IMR-90 (cell line): ENCODE data around the gene CAPS2. TPM values are rescaled to one million over a fixed set of nuclear protein-coding genes. Genes with fewer than 3 reads are reported as not detected.

ENCODE experiments used
- ATAC-seq: fragments of 200-7000 bp; cut with Tn5 transposase; 2 replicates; pipeline ENCODE4 v1.9.1; 2020; ENCODE audit warnings: low read depth, mild to moderate bottlenecking, moderate library complexity
- BruUV-seq: library from RNA; stranded (reverse); fragments of 400-500 nt; replicated peaks from 2 replicates; lab custom pipeline; 2021; lab: Mats Ljungman, UMichigan
- CTCF ChIA-PET: fragments of 300-600 bp; formaldehyde crosslinking; extraction: SDS; loops from one replicate; lab custom pipeline; 2021; ENCODE audit warnings: antibody characterized with exemption; lab: Yijun Ruan, JAX
- POLR2A ChIA-PET: fragments of 300-600 bp; sonication (Branson Sonifier 250); formaldehyde crosslinking; loops from one replicate; lab custom pipeline; 2022; ENCODE audit warnings: antibody characterized with exemption; ENCODE audit not compliant: unreplicated experiment; lab: Charles Lee
- DNase-seq: peaks from one replicate; pipeline ENCODE4 v3.0.0; 2013
- H2AFZ ChIP-seq: replicated peaks from 2 replicates; pipeline ENCODE3; 2013; ENCODE audit warnings: low read length, mild to moderate bottlenecking; ENCODE audit not compliant: poor library complexity
- H2AK5ac ChIP-seq: 2 replicates; pipeline ENCODE4 v1.6.1; 2013; ENCODE audit warnings: low read depth, low read length, inconsistent platforms
- H2AK9ac ChIP-seq: replicated peaks from 2 replicates; pipeline ENCODE3; 2013; ENCODE audit warnings: mild to moderate bottlenecking, low read depth, low read length, moderate library complexity; ENCODE audit not compliant: poor library complexity
- H2BK120ac ChIP-seq: 2 replicates; pipeline ENCODE4 v1.6.1; 2013; ENCODE audit warnings: low read depth, low read length, inconsistent platforms
- H2BK15ac ChIP-seq: 3 replicates; pipeline ENCODE4 v1.6.1; 2013; ENCODE audit warnings: low read depth, low read length, inconsistent platforms
- H2BK20ac ChIP-seq: 2 replicates; pipeline ENCODE4 v1.6.1; 2013; ENCODE audit warnings: low read depth, mild to moderate bottlenecking, inconsistent platforms, low read length, moderate library complexity
- H2BK5ac ChIP-seq: 2 replicates; pipeline ENCODE4 v1.6.1; 2013; ENCODE audit warnings: mild to moderate bottlenecking, low read depth, low read length, inconsistent platforms; ENCODE audit not compliant: poor library complexity, severe bottlenecking
- H3K14ac ChIP-seq: replicated peaks from 2 replicates; pipeline ENCODE4 v1.6.1; 2013; ENCODE audit warnings: low read depth, low read length, inconsistent platforms
- H3K18ac ChIP-seq: 2 replicates; pipeline ENCODE4 v1.6.1; 2013; ENCODE audit warnings: low read depth, low read length, control low read depth
- H3K23ac ChIP-seq: 2 replicates; pipeline ENCODE4 v1.6.1; 2013; ENCODE audit warnings: low read depth, low read length, inconsistent platforms
- H3K27ac ChIP-seq: 2 replicates; pipeline ENCODE4 v1.5.1; 2013; ENCODE audit warnings: mild to moderate bottlenecking, control low read depth, low read length; ENCODE audit not compliant: insufficient read depth
- H3K27me3 ChIP-seq: 2 replicates; pipeline ENCODE4 v1.6.1; 2013; ENCODE audit warnings: low read length; ENCODE audit not compliant: control insufficient read depth, insufficient read depth
- H3K36me3 ChIP-seq: 2 replicates; pipeline ENCODE4 v1.6.1; 2013; ENCODE audit warnings: low read length, mixed read lengths; ENCODE audit not compliant: control insufficient read depth, insufficient read depth
- H3K4ac ChIP-seq: 2 replicates; pipeline ENCODE4 v1.6.1; 2013; ENCODE audit warnings: low read depth, low read length, inconsistent platforms
- H3K4me1 ChIP-seq: 2 replicates; pipeline ENCODE4 v1.6.1; 2013; ENCODE audit warnings: low read length, mixed read lengths; ENCODE audit not compliant: control insufficient read depth, insufficient read depth
- H3K4me2 ChIP-seq: 2 replicates; pipeline ENCODE4 v1.6.1; 2013; ENCODE audit warnings: low read depth, mild to moderate bottlenecking, control low read depth, low read length, moderate library complexity
- H3K4me3 ChIP-seq: 2 replicates; pipeline ENCODE4 v1.5.1; 2013; ENCODE audit warnings: low read depth, mild to moderate bottlenecking, control low read depth, low read length, moderate library complexity; ENCODE audit not compliant: insufficient read depth
- H3K56ac ChIP-seq: 2 replicates; pipeline ENCODE4 v1.6.1; 2013; ENCODE audit warnings: low read length, inconsistent platforms; ENCODE audit not compliant: insufficient read depth; ENCODE audit errors: extremely low read depth
- H3K79me1 ChIP-seq, 2 experiments: 2 replicates each; pipeline ENCODE4 v1.6.1; 2013; ENCODE audit warnings: low read length in 2 of 2, inconsistent platforms in 1 of 2, low read depth in 1 of 2
- H3K9ac ChIP-seq: 2 replicates; pipeline ENCODE4 v1.6.1; 2013; ENCODE audit warnings: low read depth, low read length, control low read depth
- H3K9me1 ChIP-seq: 2 replicates; pipeline ENCODE4 v1.6.1; 2013; ENCODE audit warnings: low read length, inconsistent platforms; ENCODE audit not compliant: insufficient read depth
- H3K9me3 ChIP-seq: 2 replicates; pipeline ENCODE4 v1.6.1; 2013; ENCODE audit warnings: low read length; ENCODE audit not compliant: control insufficient read depth, insufficient read depth
- H4K20me1 ChIP-seq: 2 replicates; pipeline ENCODE4 v1.6.1; 2013; ENCODE audit warnings: low read length, inconsistent platforms; ENCODE audit not compliant: insufficient read depth
- H4K5ac ChIP-seq: 2 replicates; pipeline ENCODE4 v1.6.1; 2013; ENCODE audit warnings: mild to moderate bottlenecking, low read depth, low read length, control low read depth
- H4K8ac ChIP-seq, 2 experiments: 2 replicates each; pipeline ENCODE4 v1.6.1; 2013; ENCODE audit warnings: low read depth in 2 of 2, low read length in 2 of 2, control low read depth in 1 of 2, inconsistent platforms in 1 of 2
- H4K91ac ChIP-seq: 2 replicates; pipeline ENCODE4 v1.6.1; 2013; ENCODE audit warnings: low read depth, low read length, inconsistent platforms; ENCODE audit not compliant: insufficient read depth
- CHD1 ChIP-seq: IDR thresholded peaks from 2 replicates; pipeline ENCODE4 v1.6.1; 2012; ENCODE audit warnings: low read depth, low read length, improper control_type of control experiment
- ELK1 ChIP-seq: fragments of 150-350 bp; IDR thresholded peaks from 2 replicates; pipeline ENCODE4 v1.6.1; 2016; ENCODE audit warnings: low read depth, mild to moderate bottlenecking, low read length, moderate library complexity, borderline replicate concordance
- MAFK ChIP-seq: IDR thresholded peaks from 2 replicates; pipeline ENCODE4 v1.6.1; 2012; ENCODE audit warnings: low read depth, low read length, improper control_type of control experiment
- USF2 ChIP-seq: fragments of 150-350 bp; IDR thresholded peaks from 2 replicates; pipeline ENCODE4 v1.6.1; 2017; ENCODE audit warnings: mild to moderate bottlenecking, antibody characterized with exemption, low read length, low read depth
- WGBS, 2 experiments: methylation state at CpG; one replicate each; pipeline versions ENCODE4 v1.1.5 to v1.1.7; 2013; ENCODE audit warnings: missing lambda C conversion rate in 2 of 2; ENCODE audit not compliant: insufficient read length in 1 of 2; ENCODE audit errors: extremely low coverage in 2 of 2; 5-methylcytosine and 5-hydroxymethylcytosine counted together
- dilution Hi-C: fragments of 300-500 bp; cut with HindIII; formaldehyde crosslinking; loops from one replicate; pipeline ENCODE4 v1.14.3; 2018; ENCODE audit warnings: low sequenced_read_pairs; ENCODE audit not compliant: unreplicated experiment
- in situ Hi-C: fragments of 300-500 bp; cut with MboI; formaldehyde crosslinking; loops from 3 replicates; pipeline ENCODE4 v1.14.3; 2019; ENCODE audit warnings: low sequenced_read_pairs, inconsistent platforms, mixed read lengths
- intact Hi-C: fragments of 100-400 bp; cut with micrococcal nuclease; formaldehyde crosslinking; loops from 2 replicates; pipeline ENCODE4 v1.10.0; 2022
- polyA plus RNA-seq, 3 experiments: library from polyadenylated mRNA; depleted of rRNA; stranded (reverse); fragments of >200 nt; gene quantifications; 2 replicates each; pipeline ENCODE4 v1.2.3, GENCODE V29; 2012; ENCODE audit warnings: low replicate concordance in 1 of 3
- total RNA-seq: library from RNA; depleted of rRNA; stranded (reverse); fragments of >200 nt; gene quantifications from 2 replicates; pipeline ENCODE4 v1.2.3, GENCODE V29; 2012

CAPS2 gene
- total and polyA plus RNA-seq, 2 of the 4 experiments (the other 2 are of a cell fraction): 1.2 to 2.7 TPM

- Histone ChIP-seq H2AK5ac (no peak overlapping the region), H3K9ac (no peak overlapping the region), H2AFZ (no peak overlapping the region), H2BK120ac (no peak overlapping the region), H3K9me3 (no peaks in the 10 kb centered on the region), H3K4me2 (no peak overlapping the region), H3K56ac (no peak overlapping the region), H4K8ac (no peak overlapping the region), H3K36me3 (no peaks in the 10 kb centered on the region), H4K91ac (no peak overlapping the region), H3K14ac (no peak overlapping the region), H2AK9ac (no peak overlapping the region), H3K4me1 (no peaks in the 10 kb centered on the region), H4K20me1 (no peaks in the 10 kb centered on the region), H3K27ac (no peak overlapping the region), H3K4ac (no peak overlapping the region), H3K79me1 (no peaks in the 10 kb centered on the region), H3K18ac (no peak overlapping the region), H4K5ac (no peak overlapping the region), H2BK5ac (no peak overlapping the region), H2BK15ac (no peak overlapping the region), H3K9me1 (no peaks in the 10 kb centered on the region), H2BK20ac (no peak overlapping the region), H3K23ac (no peak overlapping the region), H3K27me3 (no peaks in the 10 kb centered on the region), H3K4me3 (no peak overlapping the region)
- ChIA-PET CTCF (no interaction called here), POLR2A (interaction anchor here (0.7 kb wide), 1 partner anchor 32 kb away, joined by 4 read pairs; no protein-coding TSS in a partner anchor)
- WGBS, 2 experiments: no CpG with 5 or more reads among the region's 1 CpG
- BruUV-seq: no TSS peak
- ATAC-seq: no peak
- intact Hi-C loops (no loop called here), in situ Hi-C loops (no loop called here), dilution Hi-C loops (no loop called here)
- no peak for DNase-seq
- no peak for TF ChIP-seq CHD1
- TF ChIP-seq MAFK: no peak
- no peak for TF ChIP-seq USF2
- no peak for TF ChIP-seq ELK1
Measured at GRCh38 chr12:75259143-75259542, 71.0 kb downstream of the CAPS2 start.
